Measurements from ENCODE around the gene AHI1. TPM values are rescaled to one million over a fixed set of nuclear protein-coding genes. Genes with fewer than 3 reads are reported as not detected.

AHI1 gene
- total and polyA plus RNA-seq, 2 donors from 2014 or later: 9.1 to 28.5 TPM

DNA sequence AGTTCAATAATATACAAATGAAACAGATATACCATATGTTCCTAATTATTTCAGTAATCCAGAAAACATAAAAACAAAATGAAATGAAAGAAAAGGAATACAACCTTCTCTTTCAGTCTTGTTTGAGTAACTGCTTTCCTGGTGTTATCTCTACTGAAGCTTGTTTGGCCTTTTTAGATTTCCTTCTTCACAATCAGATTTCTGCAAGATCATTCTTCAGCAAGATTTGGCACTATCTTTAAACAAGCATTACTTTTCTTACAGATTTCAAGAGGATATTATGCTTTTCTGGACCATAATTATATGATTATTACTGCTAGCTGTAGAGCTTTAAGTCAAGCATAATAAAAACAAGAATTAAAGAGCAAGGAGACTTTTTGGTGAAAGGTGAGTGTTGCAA, 196.2 kb downstream of the AHI1 start:
- FAIRE-seq (no peak), DNase-seq (no peak)
- TF ChIP-seq, protein P1, sequence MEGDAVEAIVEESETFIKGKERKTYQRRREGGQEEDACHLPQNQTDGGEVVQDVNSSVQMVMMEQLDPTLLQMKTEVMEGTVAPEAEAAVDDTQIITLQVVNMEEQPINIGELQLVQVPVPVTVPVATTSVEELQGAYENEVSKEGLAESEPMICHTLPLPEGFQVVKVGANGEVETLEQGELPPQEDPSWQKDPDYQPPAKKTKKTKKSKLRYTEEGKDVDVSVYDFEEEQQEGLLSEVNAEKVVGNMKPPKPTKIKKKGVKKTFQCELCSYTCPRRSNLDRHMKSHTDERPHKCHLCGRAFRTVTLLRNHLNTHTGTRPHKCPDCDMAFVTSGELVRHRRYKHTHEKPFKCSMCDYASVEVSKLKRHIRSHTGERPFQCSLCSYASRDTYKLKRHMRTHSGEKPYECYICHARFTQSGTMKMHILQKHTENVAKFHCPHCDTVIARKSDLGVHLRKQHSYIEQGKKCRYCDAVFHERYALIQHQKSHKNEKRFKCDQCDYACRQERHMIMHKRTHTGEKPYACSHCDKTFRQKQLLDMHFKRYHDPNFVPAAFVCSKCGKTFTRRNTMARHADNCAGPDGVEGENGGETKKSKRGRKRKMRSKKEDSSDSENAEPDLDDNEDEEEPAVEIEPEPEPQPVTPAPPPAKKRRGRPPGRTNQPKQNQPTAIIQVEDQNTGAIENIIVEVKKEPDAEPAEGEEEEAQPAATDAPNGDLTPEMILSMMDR (IDR thresholded peaks at IDR 0.05; ENCODE audit: borderline replicate concordance, extremely low read depth, insufficient read depth): no peak
- no peaks in the 10 kb centered on the region for H3K27me3 ChIP-seq (ENCODE audit: control insufficient read depth, insufficient read depth, low read length)
- H3K9ac ChIP-seq (ENCODE audit: low read length in 3 of 3): no peak overlapping the region
- no peaks in the 10 kb centered on the region for H3K36me3 ChIP-seq (ENCODE audit: control insufficient read depth in 2 of 3, insufficient read depth in 3 of 3, low read length in 3 of 3)
- no peaks in the 10 kb centered on the region for H3K9me3 ChIP-seq (ENCODE audit: control insufficient read depth in 2 of 3, insufficient read depth in 1 of 3, low read length in 3 of 3)
- intact Hi-C loops (cut with DNase I): no loop called here
- H3K4me3 ChIP-seq (ENCODE audit: low read length in 3 of 3): no peak overlapping the region
- H3K27ac ChIP-seq (ENCODE audit: low read depth in 2 of 2, low read length in 2 of 2): no peak overlapping the region
- H3K4me1 ChIP-seq (ENCODE audit: control insufficient read depth in 2 of 3, insufficient read depth in 2 of 3, low read depth in 1 of 3, low read length in 3 of 3): no peaks in the 10 kb centered on the region

DNA sequence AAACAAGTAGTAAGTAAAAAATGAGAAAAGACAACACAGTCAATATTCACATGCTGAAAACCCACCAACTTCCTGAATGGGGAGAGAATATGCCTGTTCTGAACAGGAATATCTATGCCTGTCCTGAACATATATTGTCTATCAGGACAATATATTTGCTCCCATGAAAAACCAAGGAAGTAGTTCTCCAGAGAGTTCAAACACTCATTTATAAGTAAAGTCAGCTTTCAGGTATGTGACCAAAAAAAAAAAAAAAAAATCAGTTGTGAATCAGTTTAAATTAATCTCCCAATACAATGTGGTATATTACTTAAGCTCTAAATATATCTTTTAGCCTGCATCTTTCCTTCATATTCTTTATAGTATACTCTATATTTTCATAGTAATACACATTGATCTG, 197.0 kb downstream of the AHI1 start:
- H3K27me3 ChIP-seq (ENCODE audit: control insufficient read depth, insufficient read depth, low read length): no peaks in the 10 kb centered on the region
- TF ChIP-seq, protein P1 (IDR thresholded peaks at IDR 0.05; ENCODE audit: borderline replicate concordance, extremely low read depth, insufficient read depth): no peak
- no peaks in the 10 kb centered on the region for H3K36me3 ChIP-seq (ENCODE audit: control insufficient read depth in 2 of 3, insufficient read depth in 3 of 3, low read length in 3 of 3)
- H3K27ac ChIP-seq (ENCODE audit: low read depth in 2 of 2, low read length in 2 of 2): no peak overlapping the region
- no peaks in the 10 kb centered on the region for H3K9me3 ChIP-seq (ENCODE audit: control insufficient read depth in 2 of 3, insufficient read depth in 1 of 3, low read length in 3 of 3)
- intact Hi-C loops (cut with DNase I): no loop called here
- H3K4me3 ChIP-seq (ENCODE audit: low read length in 3 of 3): no peak overlapping the region
- H3K4me1 ChIP-seq (ENCODE audit: control insufficient read depth in 2 of 3, insufficient read depth in 2 of 3, low read depth in 1 of 3, low read length in 3 of 3): no peaks in the 10 kb centered on the region
- no peak overlapping the region for H3K9ac ChIP-seq (ENCODE audit: low read length in 3 of 3)
- no peak for FAIRE-seq
- no peak for DNase-seq

DNA sequence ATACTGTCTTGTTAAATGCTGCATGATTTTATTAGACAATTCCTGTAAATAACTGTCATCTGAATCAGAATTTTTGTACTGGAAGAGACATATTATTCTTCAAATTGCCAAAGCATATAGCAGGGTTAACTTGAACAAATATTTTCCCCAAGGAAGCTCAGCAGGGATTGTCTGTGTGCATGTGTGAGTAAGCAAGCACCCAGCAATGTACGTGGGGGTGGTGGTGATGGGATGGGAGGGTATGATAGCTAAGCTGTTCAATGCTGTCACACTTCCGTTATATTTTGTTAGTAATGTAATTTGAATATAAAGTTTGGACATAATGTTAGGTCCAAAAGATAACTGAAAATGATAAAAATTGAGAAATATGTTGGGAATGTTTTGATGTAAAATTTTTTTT, 198.3 kb downstream of the AHI1 start:
- H3K36me3 ChIP-seq (ENCODE audit: control insufficient read depth in 2 of 3, insufficient read depth in 3 of 3, low read length in 3 of 3): no peaks in the 10 kb centered on the region
- no peaks in the 10 kb centered on the region for H3K27me3 ChIP-seq (ENCODE audit: control insufficient read depth, insufficient read depth, low read length)
- no peak for FAIRE-seq
- H3K4me1 ChIP-seq (ENCODE audit: control insufficient read depth in 2 of 3, insufficient read depth in 2 of 3, low read depth in 1 of 3, low read length in 3 of 3): no peaks in the 10 kb centered on the region
- DNase-seq: no peak
- intact Hi-C loops (cut with DNase I): no loop called here
- TF ChIP-seq, protein P1 (IDR thresholded peaks at IDR 0.05; ENCODE audit: borderline replicate concordance, extremely low read depth, insufficient read depth): no peak
- no peak overlapping the region for H3K27ac ChIP-seq (ENCODE audit: low read depth in 2 of 2, low read length in 2 of 2)
- no peaks in the 10 kb centered on the region for H3K9me3 ChIP-seq (ENCODE audit: control insufficient read depth in 2 of 3, insufficient read depth in 1 of 3, low read length in 3 of 3)
- H3K9ac ChIP-seq (ENCODE audit: low read length in 3 of 3): no peak overlapping the region
- no peak overlapping the region for H3K4me3 ChIP-seq (ENCODE audit: low read length in 3 of 3)

DNA sequence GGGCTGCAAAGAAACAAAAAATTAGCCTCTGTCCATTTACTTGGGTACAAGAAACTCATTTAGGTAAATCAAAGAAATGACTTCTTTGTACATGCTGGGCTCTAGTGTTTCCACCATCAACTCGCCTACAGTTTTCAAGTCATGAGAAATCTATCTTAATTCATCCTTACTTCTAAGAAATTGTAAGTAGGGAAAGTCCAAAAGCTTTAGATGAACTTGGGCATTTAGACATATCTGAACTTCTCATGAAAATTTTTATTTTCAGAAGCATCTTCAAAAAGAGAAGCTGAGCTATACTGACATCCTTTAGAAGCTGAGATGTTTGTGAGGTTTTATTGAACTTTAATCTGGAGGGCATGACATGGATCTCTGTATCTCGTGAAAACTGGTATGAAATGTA, 199.1 kb downstream of the AHI1 start:
- no peak overlapping the region for H3K4me3 ChIP-seq (ENCODE audit: low read length in 3 of 3)
- H3K4me1 ChIP-seq (ENCODE audit: control insufficient read depth in 2 of 3, insufficient read depth in 2 of 3, low read depth in 1 of 3, low read length in 3 of 3): no peaks in the 10 kb centered on the region
- DNase-seq (no peak), FAIRE-seq (no peak)
- H3K27me3 ChIP-seq (ENCODE audit: control insufficient read depth, insufficient read depth, low read length): no peaks in the 10 kb centered on the region
- no peak overlapping the region for H3K9ac ChIP-seq (ENCODE audit: low read length in 3 of 3)
- H3K27ac ChIP-seq (ENCODE audit: low read depth in 2 of 2, low read length in 2 of 2): no peak overlapping the region
- H3K36me3 ChIP-seq (ENCODE audit: control insufficient read depth in 2 of 3, insufficient read depth in 3 of 3, low read length in 3 of 3): no peaks in the 10 kb centered on the region
- H3K9me3 ChIP-seq (ENCODE audit: control insufficient read depth in 2 of 3, insufficient read depth in 1 of 3, low read length in 3 of 3): no peaks in the 10 kb centered on the region
- intact Hi-C loops (cut with DNase I): no loop called here
- TF ChIP-seq, protein P1 (IDR thresholded peaks at IDR 0.05; ENCODE audit: borderline replicate concordance, extremely low read depth, insufficient read depth): no peak
